SK-N-SH (cell line): Measurements from ENCODE around the gene KLF7. TPM values are rescaled to one million over a fixed set of nuclear protein-coding genes. Genes with fewer than 3 reads are reported as not detected.

Experiments used
- CTCF ChIA-PET: fragments of 300-600, 350-600 bp; formaldehyde crosslinking; extraction: SDS; loops from one replicate; lab custom pipeline; 2021; lab: Yijun Ruan, JAX
- POLR2A ChIA-PET: fragments of 350-600 bp; sonication (Branson Sonifier 250); formaldehyde crosslinking; extraction: SDS; loops from one replicate; lab custom pipeline; 2020; ENCODE audit warnings: antibody characterized with exemption, inconsistent platforms; lab: Yijun Ruan, JAX
- DNase-seq: peaks from one replicate; pipeline ENCODE4 v3.0.0; 2012
- H2AFZ ChIP-seq: fragments of 200-600 bp; sonication (generic); 2 replicates; pipeline ENCODE4 v1.8.1; 2016; ENCODE audit warnings: antibody characterized with exemption, mild to moderate bottlenecking, low read depth
- H3F3A ChIP-seq: fragments of 200-600 bp; sonication (generic); replicated peaks from 2 replicates; pipeline ENCODE3; 2016; ENCODE audit warnings: antibody characterized with exemption, mild to moderate bottlenecking; ENCODE audit not compliant: insufficient read depth
- H3K27ac ChIP-seq, 2 experiments: fragments of 200-500 bp in 1 of 2; fragments of 200-600 bp in 1 of 2; sonication (Bioruptor generic) in 1 of 2; sonication (generic), shearing (Covaris generic) in 1 of 2; 2 replicates each; pipeline versions ENCODE4 v1.5.1 to v1.6.1; 2014 to 2016; ENCODE audit warnings: low read depth in 2 of 2, inconsistent platforms in 1 of 2, low read length in 1 of 2, mild to moderate bottlenecking in 1 of 2, mixed read lengths in 1 of 2
- H3K27me3 ChIP-seq: fragments of 200-600 bp; sonication (generic), shearing (Covaris generic); 2 replicates; pipeline ENCODE4 v1.6.1; 2016; ENCODE audit warnings: mixed run types; ENCODE audit not compliant: insufficient read depth
- H3K36me3 ChIP-seq, 2 experiments: fragments of 200-500 bp in 1 of 2; fragments of 200-600 bp in 1 of 2; sonication (Bioruptor generic) in 1 of 2; sonication (generic) in 1 of 2; replicated peaks in 1 of 2; 2 replicates each; pipeline versions ENCODE3 to v1.5.1; 2014 to 2016; ENCODE audit warnings: low read length in 1 of 2, mild to moderate bottlenecking in 1 of 2; ENCODE audit not compliant: insufficient read depth in 2 of 2, control insufficient read depth in 1 of 2
- H3K4me1 ChIP-seq, 2 experiments: fragments of 200-500 bp in 1 of 2; fragments of 200-600 bp in 1 of 2; sonication (Bioruptor generic) in 1 of 2; sonication (generic), shearing (Covaris generic) in 1 of 2; 2 replicates each; pipeline versions ENCODE4 v1.5.1 to v1.6.1; 2014 to 2016; ENCODE audit warnings: low read depth in 1 of 2, low read length in 1 of 2, mixed run types in 1 of 2; ENCODE audit not compliant: insufficient read depth in 2 of 2, control insufficient read depth in 1 of 2
- H3K4me2 ChIP-seq: fragments of 200-600 bp; sonication (generic), shearing (Covaris generic); 2 replicates; pipeline ENCODE4 v1.6.1; 2017; ENCODE audit warnings: mixed run types
- H3K4me3 ChIP-seq, 2 experiments: fragments of 200-500 bp in 1 of 2; fragments of 200-600 bp in 1 of 2; sonication (Bioruptor generic) in 1 of 2; sonication (generic), shearing (Covaris generic) in 1 of 2; 2 replicates each; pipeline versions ENCODE4 v1.5.1 to v1.8.1; 2014 to 2016; ENCODE audit warnings: low read depth in 2 of 2, inconsistent platforms in 1 of 2, low read length in 1 of 2, mild to moderate bottlenecking in 1 of 2, mixed read lengths in 1 of 2, moderate library complexity in 1 of 2
- H3K79me2 ChIP-seq: fragments of 200-600 bp; sonication (generic); 2 replicates; pipeline ENCODE4 v1.8.1; 2017; ENCODE audit warnings: mild to moderate bottlenecking; ENCODE audit not compliant: insufficient read depth
- H3K9ac ChIP-seq: fragments of 200-600 bp; sonication (generic); 2 replicates; pipeline ENCODE4 v1.6.1; 2017; ENCODE audit warnings: mixed run types
- H3K9me2 ChIP-seq: fragments of 200-600 bp; sonication (generic); 2 replicates; pipeline ENCODE4 v1.6.1; 2017; ENCODE audit warnings: mixed run types
- H3K9me3 ChIP-seq: fragments of 200-600 bp; sonication (generic); 2 replicates; pipeline ENCODE4 v1.6.1; 2017; ENCODE audit warnings: mixed run types, mild to moderate bottlenecking, moderate library complexity
- H4K20me1 ChIP-seq: fragments of 200-600 bp; sonication (generic); 2 replicates; pipeline ENCODE4 v1.6.1; 2017; ENCODE audit warnings: mild to moderate bottlenecking, mixed run types; ENCODE audit not compliant: insufficient read depth
- CHD2 ChIP-seq: fragments of 150-350 bp; IDR thresholded peaks from 2 replicates; pipeline ENCODE4 v1.6.1; 2018; ENCODE audit warnings: low read length; ENCODE audit not compliant: partially characterized antibody
- EP300 ChIP-seq, 2 experiments: IDR thresholded peaks; 2 replicates each; pipeline versions ENCODE4 v1.4.0 to v1.6.1; 2012; ENCODE audit warnings: borderline replicate concordance in 1 of 2, low read depth in 1 of 2, low read length in 1 of 2
- EZH2phosphoT487 ChIP-seq: fragments of 200-600 bp; sonication (generic); IDR thresholded peaks from 2 replicates; pipeline ENCODE4 v1.6.1; 2017; ENCODE audit warnings: low read depth, mixed run types, mild to moderate bottlenecking, antibody characterized with exemption, moderate library complexity, borderline replicate concordance
- FOSL2 ChIP-seq: IDR thresholded peaks from 2 replicates; pipeline ENCODE4 v1.4.0; 2012; ENCODE audit warnings: low read depth, mild to moderate bottlenecking, moderate library complexity, borderline replicate concordance
- GABPA ChIP-seq: IDR thresholded peaks from 2 replicates; pipeline ENCODE4 v1.4.0; 2012; ENCODE audit warnings: low read depth, mild to moderate bottlenecking
- MXI1 ChIP-seq: IDR thresholded peaks from 2 replicates; pipeline ENCODE4 v1.6.1; 2012; ENCODE audit warnings: mild to moderate bottlenecking, low read depth, low read length, improper control_type of control experiment
- NRF1 ChIP-seq: IDR thresholded peaks from 2 replicates; pipeline ENCODE4 v1.6.1; 2012; ENCODE audit warnings: low read depth, mild to moderate bottlenecking, low read length
- POLR2AphosphoS5 ChIP-seq: IDR thresholded peaks from 2 replicates; pipeline ENCODE4 v1.6.1; 2012; ENCODE audit warnings: low read depth, low read length
- RAD21 ChIP-seq: IDR thresholded peaks from 2 replicates; pipeline ENCODE4 v1.6.1; 2012; ENCODE audit warnings: mild to moderate bottlenecking, low read length
- RCOR1 ChIP-seq: fragments of 150-350 bp; IDR thresholded peaks from 2 replicates; pipeline ENCODE4 v1.6.1; 2017; ENCODE audit warnings: antibody characterized with exemption, low read length
- RFX5 ChIP-seq: IDR thresholded peaks from 2 replicates; pipeline ENCODE4 v1.6.1; 2012; ENCODE audit warnings: mild to moderate bottlenecking, improper control_type of control experiment, low read length
- RXRA ChIP-seq: IDR thresholded peaks from 2 replicates; pipeline ENCODE4 v1.4.0; 2012; ENCODE audit warnings: low read depth, mild to moderate bottlenecking, borderline replicate concordance
- SIN3A ChIP-seq: IDR thresholded peaks from 2 replicates; pipeline ENCODE4 v1.6.1; 2012; ENCODE audit warnings: low read depth, mild to moderate bottlenecking, low read length, moderate library complexity, borderline replicate concordance
- TCF12 ChIP-seq: IDR thresholded peaks from 2 replicates; pipeline ENCODE4 v1.4.0; 2012
- TEAD4 ChIP-seq: IDR thresholded peaks from 2 replicates; pipeline ENCODE4 v1.4.0; 2012; ENCODE audit warnings: mild to moderate bottlenecking, borderline replicate concordance; ENCODE audit not compliant: insufficient read depth
- USF2 ChIP-seq: fragments of 150-350 bp; IDR thresholded peaks from 2 replicates; pipeline ENCODE4 v1.6.1; 2017; ENCODE audit warnings: antibody characterized with exemption, low read length, low read depth, borderline replicate concordance
- YY1 ChIP-seq: IDR thresholded peaks from 2 replicates; pipeline ENCODE4 v1.4.0; 2012; ENCODE audit warnings: low read depth, mild to moderate bottlenecking
- ZBTB33 ChIP-seq: IDR thresholded peaks from 2 replicates; pipeline ENCODE4 v1.4.0; 2012; ENCODE audit warnings: low read depth, borderline replicate concordance
- whole genome bisulfite sequencing: methylation state at CpG from one replicate; pipeline ENCODE4 v1.1.6; 2017; ENCODE audit warnings: low lambda C conversion rate; 5-methylcytosine and 5-hydroxymethylcytosine counted together
- polyA plus RNA-seq, 3 experiments: library from polyadenylated mRNA; depleted of rRNA; stranded (reverse); fragments of >200 nt; gene quantifications; 2 replicates each; pipeline ENCODE4 v1.2.3, GENCODE V29; 2012
- TF ChIP-seq, protein P1 (sequence below): fragments of 200-600 bp; sonication (generic); IDR thresholded peaks from 2 replicates; pipeline ENCODE4 v1.6.1; 2017; ENCODE audit warnings: antibody characterized with exemption, mild to moderate bottlenecking, moderate library complexity

The KLF7 gene
- polyA plus RNA-seq, 1 of the 3 experiments (the other 2 are of a cell fraction): 7.5 TPM

DNA sequence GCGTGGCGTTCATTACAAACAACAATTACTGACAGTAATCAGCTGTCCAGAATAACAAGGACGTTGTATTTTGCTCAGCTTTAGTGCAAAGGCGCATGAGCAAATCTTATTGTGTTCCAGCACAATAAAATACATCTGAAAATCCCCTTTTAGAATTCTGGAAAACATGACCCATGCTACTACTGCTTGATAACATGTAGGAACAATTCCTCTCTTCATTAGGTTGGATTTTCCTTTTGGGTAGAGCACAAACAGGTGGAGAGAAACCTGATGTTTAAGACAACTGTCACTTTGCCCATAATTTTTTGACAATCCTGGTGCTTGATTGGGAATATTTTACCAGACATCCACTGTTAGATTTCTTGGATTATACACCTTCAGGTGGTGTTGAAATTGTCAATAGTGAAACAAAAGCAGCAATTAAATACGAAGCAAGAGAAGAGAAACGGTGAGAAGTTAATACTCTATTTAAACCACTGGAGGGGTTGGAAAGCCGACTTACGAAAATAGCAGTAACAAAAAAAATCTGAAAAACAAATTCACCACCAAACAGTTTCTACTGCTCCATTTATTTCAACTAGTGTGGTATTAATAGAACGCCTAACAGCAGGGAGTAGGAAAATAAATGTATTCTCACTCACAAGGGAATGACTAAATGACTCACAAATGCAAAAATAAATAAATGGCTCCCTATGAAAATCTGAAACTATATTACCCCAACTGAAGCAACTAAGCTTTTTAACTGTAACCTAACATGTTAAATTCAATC is 123.8 kb downstream of the KLF7 start:
- Histone ChIP-seq H3K79me2 (no peaks in the 10 kb centered on the region), H3K4me3 (no peak overlapping the region), H3F3A (no peaks in the 10 kb centered on the region), H3K9me3 (no peaks in the 10 kb centered on the region), H4K20me1 (no peaks in the 10 kb centered on the region), H2AFZ (no peak overlapping the region), H3K9me2 (no peaks in the 10 kb centered on the region), H3K4me2 (no peak overlapping the region), H3K36me3 (no peaks in the 10 kb centered on the region), H3K9ac (no peak overlapping the region), H3K27me3 (no peaks in the 10 kb centered on the region), H3K4me1 (no peaks in the 10 kb centered on the region; a peak in 2 of 4 replicates), H3K27ac (no peak overlapping the region)
- ChIA-PET POLR2A (no interaction called here), CTCF (interaction anchor here (1.0 kb wide), 1 partner anchor 247 kb away, joined by 3 read pairs; no protein-coding TSS in a partner anchor)
- no peak for DNase-seq
- 88% methylated on average over 9 of the region's 9 CpGs for WGBS
- TF ChIP-seq EZH2phosphoT487 (no peak), USF2 (no peak), CHD2 (no peak), NRF1 (no peak)

DNA sequence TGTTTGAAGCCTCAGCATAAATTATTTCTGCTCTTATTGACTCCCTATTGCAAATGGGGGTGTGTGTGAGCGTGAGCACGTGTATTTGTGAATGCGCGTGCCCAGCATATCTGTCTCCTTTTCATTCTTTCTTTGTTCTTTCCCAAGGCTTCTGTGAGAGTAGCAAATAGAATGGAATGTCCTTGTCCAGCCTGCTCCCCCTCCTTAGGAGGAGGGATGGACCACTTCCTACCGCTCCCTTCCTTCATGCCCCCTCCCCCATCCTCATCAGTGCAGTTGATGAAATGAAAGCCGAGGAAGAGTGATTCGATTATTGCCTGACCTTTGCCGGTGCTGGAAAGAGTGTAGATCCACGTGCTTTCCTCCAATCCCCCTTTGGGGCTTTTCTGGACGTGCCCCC is 124.5 kb downstream of the KLF7 start:
- H3K9me3 ChIP-seq: no peaks in the 10 kb centered on the region
- TF ChIP-seq EZH2phosphoT487 (no peak), RCOR1 (no peak), TCF12 (no peak), MXI1 (no peak), RAD21 (no peak), CHD2 (no peak), EP300 (IDR thresholded peaks at IDR 0.05; ENCODE audit: borderline replicate concordance in 1 of 2, low read depth in 1 of 2, low read length in 1 of 2) (no peak), GABPA (no peak), FOSL2 (no peak), ZBTB33 (no peak), NRF1 (no peak), YY1 (no peak), SIN3A (no peak), RFX5 (no peak), RXRA (no peak), POLR2AphosphoS5 (no peak), TEAD4 (no peak)
- TF ChIP-seq, protein P1, sequence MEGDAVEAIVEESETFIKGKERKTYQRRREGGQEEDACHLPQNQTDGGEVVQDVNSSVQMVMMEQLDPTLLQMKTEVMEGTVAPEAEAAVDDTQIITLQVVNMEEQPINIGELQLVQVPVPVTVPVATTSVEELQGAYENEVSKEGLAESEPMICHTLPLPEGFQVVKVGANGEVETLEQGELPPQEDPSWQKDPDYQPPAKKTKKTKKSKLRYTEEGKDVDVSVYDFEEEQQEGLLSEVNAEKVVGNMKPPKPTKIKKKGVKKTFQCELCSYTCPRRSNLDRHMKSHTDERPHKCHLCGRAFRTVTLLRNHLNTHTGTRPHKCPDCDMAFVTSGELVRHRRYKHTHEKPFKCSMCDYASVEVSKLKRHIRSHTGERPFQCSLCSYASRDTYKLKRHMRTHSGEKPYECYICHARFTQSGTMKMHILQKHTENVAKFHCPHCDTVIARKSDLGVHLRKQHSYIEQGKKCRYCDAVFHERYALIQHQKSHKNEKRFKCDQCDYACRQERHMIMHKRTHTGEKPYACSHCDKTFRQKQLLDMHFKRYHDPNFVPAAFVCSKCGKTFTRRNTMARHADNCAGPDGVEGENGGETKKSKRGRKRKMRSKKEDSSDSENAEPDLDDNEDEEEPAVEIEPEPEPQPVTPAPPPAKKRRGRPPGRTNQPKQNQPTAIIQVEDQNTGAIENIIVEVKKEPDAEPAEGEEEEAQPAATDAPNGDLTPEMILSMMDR: no peak
- CTCF ChIA-PET: interaction anchor here (1.0 kb wide), 1 partner anchor 246 kb away, joined by 3 read pairs; no protein-coding TSS in a partner anchor
- H3K9ac ChIP-seq: no peak overlapping the region
- POLR2A ChIA-PET: no interaction called here
- H3K9me2 ChIP-seq: no peaks in the 10 kb centered on the region
- no peak overlapping the region for H2AFZ ChIP-seq
- H4K20me1 ChIP-seq: no peaks in the 10 kb centered on the region
- H3K4me2 ChIP-seq: no peak overlapping the region
- no peaks in the 10 kb centered on the region; a peak in 1 of 4 replicates for H3K4me1 ChIP-seq
- no peaks in the 10 kb centered on the region for H3K36me3 ChIP-seq
- no peaks in the 10 kb centered on the region for H3K27me3 ChIP-seq
- no peak overlapping the region for H3K27ac ChIP-seq
- H3F3A ChIP-seq: no peaks in the 10 kb centered on the region
- H3K79me2 ChIP-seq: no peaks in the 10 kb centered on the region
- no peak for DNase-seq
- 83% methylated on average over 10 of the region's 10 CpGs for WGBS
- no peak overlapping the region for H3K4me3 ChIP-seq
